SU-DHL-6 (cell line): ENCODE results near the gene SLIT2.

Experiments used
- H2AFZ ChIP-seq: fragments of 200-600 bp; sonication (generic); 2 replicates; pipeline ENCODE4 v1.6.1; 2014; ENCODE audit warnings: low read depth, mild to moderate bottlenecking, moderate library complexity, mixed read lengths, antibody characterized with exemption, low read length; ENCODE audit not compliant: severe bottlenecking
- H3F3A ChIP-seq: fragments of 200-600 bp; shearing (Covaris generic); 2 replicates; pipeline ENCODE4 v1.6.0; 2016; ENCODE audit warnings: antibody characterized with exemption, mild to moderate bottlenecking; ENCODE audit not compliant: insufficient read depth
- H3K27ac ChIP-seq: fragments of 200-600 bp; sonication (generic); 2 replicates; pipeline ENCODE4 v1.5.1; 2016; ENCODE audit warnings: low read depth, mild to moderate bottlenecking, low read length, moderate library complexity, mixed read lengths
- H3K27me3 ChIP-seq: fragments of 200-600 bp; sonication (generic), shearing (Covaris generic); 2 replicates; pipeline ENCODE4 v1.6.0; 2014; ENCODE audit warnings: mild to moderate bottlenecking, low read length
- H3K36me3 ChIP-seq: fragments of 200-600 bp; sonication (generic); 2 replicates; pipeline ENCODE4 v1.6.1; 2014; ENCODE audit warnings: mild to moderate bottlenecking, low read length, mixed read lengths
- H3K4me2 ChIP-seq: fragments of 300-600, 200-600 bp; shearing (Covaris generic), sonication (generic); 2 replicates; pipeline ENCODE4 v1.6.0; 2014; ENCODE audit warnings: low read length, low read depth, mild to moderate bottlenecking; ENCODE audit not compliant: poor library complexity, severe bottlenecking
- H3K4me3 ChIP-seq: fragments of 200-600 bp; sonication (generic); 2 replicates; pipeline ENCODE4 v1.5.1; 2014; ENCODE audit warnings: antibody characterized with exemption, low read length, mild to moderate bottlenecking, mixed read lengths; ENCODE audit not compliant: insufficient read depth, poor library complexity, severe bottlenecking
- H3K79me2 ChIP-seq: fragments of 200-600 bp; sonication (generic); 2 replicates; pipeline ENCODE4 v1.6.1; 2014; ENCODE audit warnings: mild to moderate bottlenecking, low read length, moderate library complexity; ENCODE audit not compliant: insufficient read depth
- H3K9ac ChIP-seq: fragments of 200-600 bp; sonication (generic); 2 replicates; pipeline ENCODE4 v1.7.0; 2014; ENCODE audit warnings: mild to moderate bottlenecking, low read length
- H3K9me2 ChIP-seq: fragments of 200-600 bp; sonication (generic); replicated peaks from 2 replicates; pipeline ENCODE4 v1.6.1; 2014; ENCODE audit warnings: low read length; ENCODE audit not compliant: insufficient read depth
- H3K9me3 ChIP-seq: fragments of 200-600 bp; sonication (generic); 2 replicates; pipeline ENCODE4 v1.6.1; 2014; ENCODE audit warnings: low read length, mixed read lengths; ENCODE audit not compliant: insufficient read depth
- H4K20me1 ChIP-seq: fragments of 200-600 bp; sonication (generic); 2 replicates; pipeline ENCODE4 v1.6.1; 2014; ENCODE audit warnings: low read depth, mild to moderate bottlenecking, antibody characterized with exemption, low read length, moderate library complexity, mixed read lengths
- CTCF ChIP-seq: fragments of 200-600 bp; sonication (generic); IDR thresholded peaks from one replicate; pipeline ENCODE4 v1.5.1; 2017; ENCODE audit warnings: antibody characterized with exemption, mild to moderate bottlenecking, low read length, moderate library complexity; ENCODE audit not compliant: insufficient read depth, poor library complexity, severe bottlenecking
- EZH2phosphoT487 ChIP-seq: fragments of 200-600 bp; sonication (generic), shearing (Covaris generic); conservative IDR thresholded peaks from 2 replicates; pipeline ENCODE4 v1.6.1; 2018; ENCODE audit warnings: mild to moderate bottlenecking, antibody characterized with exemption, low read length, moderate library complexity, mixed read lengths

The SLIT2 gene

GRCh38 chr4:20254511-20255250 is 3.0 kb downstream of the SLIT2 start:
- Histone ChIP-seq H3F3A (no peaks in the 10 kb centered on the region), H3K4me3 (no peak overlapping the region), H3K27me3 (no peaks in the 10 kb centered on the region), H3K9me2 (no peaks in the 10 kb centered on the region), H3K9ac (no peak overlapping the region), H4K20me1 (no peaks in the 10 kb centered on the region), H3K27ac (no peak overlapping the region), H3K79me2 (no peaks in the 10 kb centered on the region), H2AFZ (no peak overlapping the region), H3K36me3 (no peaks in the 10 kb centered on the region), H3K9me3 (no peaks in the 10 kb centered on the region), H3K4me2 (no peak overlapping the region)
- TF ChIP-seq CTCF (no peak), EZH2phosphoT487 (no peak)

GRCh38 chr4:20255251-20255586 is 3.5 kb downstream of the SLIT2 start:
- Histone ChIP-seq H3K9me3 (no peaks in the 10 kb centered on the region), H3K9me2 (no peaks in the 10 kb centered on the region), H3K36me3 (no peaks in the 10 kb centered on the region), H3K4me2 (no peak overlapping the region), H2AFZ (no peak overlapping the region), H3K27ac (no peak overlapping the region), H3K9ac (no peak overlapping the region), H3F3A (no peaks in the 10 kb centered on the region), H4K20me1 (no peaks in the 10 kb centered on the region), H3K79me2 (no peaks in the 10 kb centered on the region), H3K27me3 (no peaks in the 10 kb centered on the region), H3K4me3 (no peak overlapping the region)
- TF ChIP-seq CTCF (no peak), EZH2phosphoT487 (no peak)

GRCh38 chr4:20255823-20256222 is 4.1 kb downstream of the SLIT2 start:
- Histone ChIP-seq H4K20me1 (no peaks in the 10 kb centered on the region), H3K9me2 (no peaks in the 10 kb centered on the region), H3K9ac (no peak overlapping the region), H3K4me2 (no peak overlapping the region), H3K9me3 (no peaks in the 10 kb centered on the region), H3K4me3 (no peak overlapping the region), H3K27ac (no peak overlapping the region), H3F3A (no peaks in the 10 kb centered on the region), H2AFZ (no peak overlapping the region), H3K79me2 (no peaks in the 10 kb centered on the region), H3K36me3 (no peaks in the 10 kb centered on the region), H3K27me3 (no peaks in the 10 kb centered on the region)
- TF ChIP-seq EZH2phosphoT487 (no peak), CTCF (no peak)
